ENCODE measurements around the gene CAMK1D.

GRCh38 chr10:12723220-12723619, 373.9 kb downstream of the CAMK1D start:
- TF ChIP-seq HDAC2 (IDR thresholded peaks at IDR 0.05; ENCODE audit: borderline replicate concordance in 1 of 2, low read depth in 2 of 2, low read length in 2 of 2) = no peak
- TF ChIP-seq CEBPB (IDR thresholded peaks at IDR 0.05; ENCODE audit: low read depth, low read length) = no peak
- no peak for TF ChIP-seq PHF8 (conservative IDR thresholded peaks at IDR 0.05; ENCODE audit: low read depth, low read length)
- TF ChIP-seq SP1 (IDR thresholded peaks at IDR 0.05; ENCODE audit: low read depth, low read length) = no peak
- TF ChIP-seq SRF (IDR thresholded peaks at IDR 0.05; ENCODE audit: low read depth, low read length) = no peak
- TF ChIP-seq CHD2 (IDR thresholded peaks at IDR 0.05; ENCODE audit: low read length) = no peak
- TF ChIP-seq, protein P1, sequence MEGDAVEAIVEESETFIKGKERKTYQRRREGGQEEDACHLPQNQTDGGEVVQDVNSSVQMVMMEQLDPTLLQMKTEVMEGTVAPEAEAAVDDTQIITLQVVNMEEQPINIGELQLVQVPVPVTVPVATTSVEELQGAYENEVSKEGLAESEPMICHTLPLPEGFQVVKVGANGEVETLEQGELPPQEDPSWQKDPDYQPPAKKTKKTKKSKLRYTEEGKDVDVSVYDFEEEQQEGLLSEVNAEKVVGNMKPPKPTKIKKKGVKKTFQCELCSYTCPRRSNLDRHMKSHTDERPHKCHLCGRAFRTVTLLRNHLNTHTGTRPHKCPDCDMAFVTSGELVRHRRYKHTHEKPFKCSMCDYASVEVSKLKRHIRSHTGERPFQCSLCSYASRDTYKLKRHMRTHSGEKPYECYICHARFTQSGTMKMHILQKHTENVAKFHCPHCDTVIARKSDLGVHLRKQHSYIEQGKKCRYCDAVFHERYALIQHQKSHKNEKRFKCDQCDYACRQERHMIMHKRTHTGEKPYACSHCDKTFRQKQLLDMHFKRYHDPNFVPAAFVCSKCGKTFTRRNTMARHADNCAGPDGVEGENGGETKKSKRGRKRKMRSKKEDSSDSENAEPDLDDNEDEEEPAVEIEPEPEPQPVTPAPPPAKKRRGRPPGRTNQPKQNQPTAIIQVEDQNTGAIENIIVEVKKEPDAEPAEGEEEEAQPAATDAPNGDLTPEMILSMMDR (IDR thresholded peaks at IDR 0.05; ENCODE audit: control extremely low read depth in 1 of 3, insufficient read depth in 1 of 3, low read depth in 1 of 3, low read length in 3 of 3) = no peak

All from H1 (cell line).